Measurements from ENCODE around the gene PEDS1.
"Not testable (repeated sequence)": the region's sequence is repeated elsewhere in the genome, so short reads cannot be mapped to it uniquely, and the experiment has no call there.

PEDS1 gene

DNA sequence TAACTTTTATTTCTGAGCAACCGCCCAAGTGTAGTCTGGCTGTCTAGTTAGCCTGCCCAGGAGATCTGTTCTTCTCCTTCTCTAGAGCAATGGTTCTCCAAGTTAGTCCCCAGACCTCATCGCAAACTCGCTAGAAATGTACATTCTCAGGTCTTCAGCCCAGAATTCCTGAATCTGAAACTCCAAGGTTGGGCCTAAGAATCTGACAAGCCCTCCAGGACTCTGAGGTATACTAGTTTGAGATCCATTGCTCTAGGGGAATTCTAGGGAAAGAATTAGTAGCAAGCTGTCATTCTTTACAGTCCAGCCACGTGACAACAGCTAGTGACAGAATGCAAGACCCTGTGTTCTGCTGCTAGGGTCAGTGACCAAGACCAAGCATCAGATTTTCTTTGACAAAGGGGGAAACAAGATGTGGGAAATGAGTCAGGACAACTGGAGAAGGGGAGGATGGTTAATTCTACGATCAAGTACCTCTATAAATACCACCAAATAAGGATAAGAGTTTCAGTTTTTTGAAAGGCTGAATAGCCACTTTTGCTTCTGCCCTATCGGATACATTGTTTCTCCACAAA, 46.4 kb downstream of the PEDS1 start:
- Histone ChIP-seq H3K4me3 (ENCODE audit: low read depth, low read length) (no peak overlapping the region), H3K27ac (no peak overlapping the region), H3K27me3 (replicated peaks) (no peaks in the 10 kb centered on the region), H3K36me3 (replicated peaks) (no peaks in the 10 kb centered on the region)
- TF ChIP-seq, protein P1, sequence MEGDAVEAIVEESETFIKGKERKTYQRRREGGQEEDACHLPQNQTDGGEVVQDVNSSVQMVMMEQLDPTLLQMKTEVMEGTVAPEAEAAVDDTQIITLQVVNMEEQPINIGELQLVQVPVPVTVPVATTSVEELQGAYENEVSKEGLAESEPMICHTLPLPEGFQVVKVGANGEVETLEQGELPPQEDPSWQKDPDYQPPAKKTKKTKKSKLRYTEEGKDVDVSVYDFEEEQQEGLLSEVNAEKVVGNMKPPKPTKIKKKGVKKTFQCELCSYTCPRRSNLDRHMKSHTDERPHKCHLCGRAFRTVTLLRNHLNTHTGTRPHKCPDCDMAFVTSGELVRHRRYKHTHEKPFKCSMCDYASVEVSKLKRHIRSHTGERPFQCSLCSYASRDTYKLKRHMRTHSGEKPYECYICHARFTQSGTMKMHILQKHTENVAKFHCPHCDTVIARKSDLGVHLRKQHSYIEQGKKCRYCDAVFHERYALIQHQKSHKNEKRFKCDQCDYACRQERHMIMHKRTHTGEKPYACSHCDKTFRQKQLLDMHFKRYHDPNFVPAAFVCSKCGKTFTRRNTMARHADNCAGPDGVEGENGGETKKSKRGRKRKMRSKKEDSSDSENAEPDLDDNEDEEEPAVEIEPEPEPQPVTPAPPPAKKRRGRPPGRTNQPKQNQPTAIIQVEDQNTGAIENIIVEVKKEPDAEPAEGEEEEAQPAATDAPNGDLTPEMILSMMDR (IDR thresholded peaks at IDR 0.05; ENCODE audit: low read depth, low read length, missing control alignments) = no peak
- in situ Hi-C loops (cut with HindIII; ENCODE audit: low pct_ligation_motif_present, low sequenced_read_pairs) = no loop called here
- DNase-seq = no peak

GRCh38 chr20:50106669-50107068, 46.9 kb downstream of the PEDS1 start:
- in situ Hi-C loops (cut with HindIII; ENCODE audit: low pct_ligation_motif_present, low sequenced_read_pairs); H3K36me3 ChIP-seq (replicated peaks); H3K27me3 ChIP-seq (replicated peaks); H3K27ac ChIP-seq; H3K4me3 ChIP-seq (ENCODE audit: low read depth, low read length); DNase-seq: not testable (repeated sequence)

Measured in brain microvascular endothelial cell (primary cell).